Muscle of leg (tissue), 11 donors: ENCODE results near the gene ZNF48. TPM values are rescaled to one million over a fixed set of nuclear protein-coding genes. Genes with fewer than 3 reads are reported as not detected.

Source experiments
- DNase-seq: peaks from one replicate; pipeline ENCODE4 v3.0.0; 2013
- H3K27ac ChIP-seq: one replicate; pipeline ENCODE4 v1.5.1; 2013; ENCODE audit warnings: mild to moderate bottlenecking, low read length, control low read depth
- H3K27me3 ChIP-seq: one replicate; pipeline ENCODE4 v1.6.1; 2013; ENCODE audit warnings: low read length; ENCODE audit not compliant: control insufficient read depth, insufficient read depth
- H3K36me3 ChIP-seq: one replicate; pipeline ENCODE4 v1.6.1; 2013; ENCODE audit warnings: low read length; ENCODE audit not compliant: control insufficient read depth, insufficient read depth
- H3K4me1 ChIP-seq: one replicate; pipeline ENCODE4 v1.6.1; 2013; ENCODE audit warnings: low read length; ENCODE audit not compliant: control insufficient read depth, insufficient read depth
- H3K4me3 ChIP-seq: one replicate; pipeline ENCODE4 v1.5.1; 2013; ENCODE audit warnings: low read length, control low read depth
- H3K9me3 ChIP-seq: replicated peaks from 2 replicates; pipeline ENCODE4 v1.6.1; 2013; ENCODE audit warnings: low read depth, low read length; ENCODE audit not compliant: control insufficient read depth
- WGBS: methylation state at CpG from one replicate; pipeline ENCODE4 v1.1.5; 2013; ENCODE audit warnings: missing lambda C conversion rate; ENCODE audit not compliant: insufficient coverage; 5-methylcytosine and 5-hydroxymethylcytosine counted together
- polyA plus RNA-seq, 8 donors: library from polyadenylated mRNA; unstranded; fragments of 120-200 nt; gene quantifications; one replicate each; pipeline versions ENCODE4 v1.2.1 to v1.2.3, GENCODE V29; 2013; ENCODE audit warnings: inconsistent platforms in 1 of 8, low replicate concordance in 1 of 8; ENCODE audit not compliant: insufficient read length in 8 of 8, insufficient read depth in 1 of 8
- total RNA-seq: library from RNA; stranded (reverse); fragments of 120-200 nt; gene quantifications from one replicate; pipeline ENCODE4 v1.2.4, GENCODE V29; 2013

ZNF48 gene
- total and polyA plus RNA-seq, 9 donors = 5.0 to 8.3 (median 6.6) TPM

- Histone ChIP-seq H3K9me3 (no peaks in the 10 kb centered on the region), H3K36me3 (peaks cover 63% of the 10 kb centered on the region), H3K27ac (no peak overlapping the region), H3K27me3 (no peaks in the 10 kb centered on the region), H3K4me1 (peaks cover 47% of the 10 kb centered on the region), H3K4me3 (no peak overlapping the region)
- WGBS = 69% methylated on average over 8 of the region's 14 CpGs
- DNase-seq = no peak
These were observed 42.5 kb upstream of the ZNF48 start for GRCh38 chr16:30352488-30353401.

GRCh38 chr16:30353438-30354129 is 41.6 kb upstream of the ZNF48 start:
- DNase-seq = no peak
- Histone ChIP-seq H3K4me3 (peak overlapping the region; percentile 71), H3K27me3 (no peaks in the 10 kb centered on the region), H3K9me3 (no peaks in the 10 kb centered on the region), H3K36me3 (peaks cover 67% of the 10 kb centered on the region), H3K27ac (peak overlapping the region; percentile 96), H3K4me1 (peaks cover 47% of the 10 kb centered on the region)
- WGBS = 93% methylated on average over 19 of the region's 23 CpGs

- no peaks in the 10 kb centered on the region for H3K27me3 ChIP-seq
- H3K4me1 ChIP-seq = peaks cover 47% of the 10 kb centered on the region
- peaks cover 76% of the 10 kb centered on the region for H3K36me3 ChIP-seq
- peak; percentile 45 for DNase-seq
- peak overlapping the region; percentile 96 for H3K27ac ChIP-seq
- H3K4me3 ChIP-seq = peak overlapping the region; percentile 71
- under 1% methylated on average over 32 of the region's 36 CpGs for WGBS
- no peaks in the 10 kb centered on the region for H3K9me3 ChIP-seq
These were observed 40.6 kb upstream of the ZNF48 start for GRCh38 chr16:30354423-30355143.

- DNase-seq = peak; percentile 100
- peaks cover 76% of the 10 kb centered on the region for H3K36me3 ChIP-seq
- peak within 1 kb of the TSS; percentile 96 for H3K27ac ChIP-seq
- peaks cover 47% of the 10 kb centered on the region for H3K4me1 ChIP-seq
- no peaks in the 10 kb centered on the region for H3K27me3 ChIP-seq
- WGBS = 0% methylated on average over 33 of the region's 45 CpGs
- no peaks in the 10 kb centered on the region for H3K9me3 ChIP-seq
- peak within 1 kb of the TSS; percentile 71 for H3K4me3 ChIP-seq
These were observed 39.9 kb upstream of the ZNF48 start, which contains the start of gene CD2BP2 for GRCh38 chr16:30355144-30355953. Gene CD2BP2, minus strand, starts transcription at chr16:30355308. Its CDS starts 627 bp downstream, at chr16:30354681.

GRCh38 chr16:30355954-30356308 is 39.3 kb upstream of the ZNF48 start:
- Histone ChIP-seq H3K4me3 (peak overlapping the region; percentile 71), H3K27me3 (no peaks in the 10 kb centered on the region), H3K36me3 (peaks cover 76% of the 10 kb centered on the region), H3K9me3 (no peaks in the 10 kb centered on the region), H3K27ac (peak overlapping the region; percentile 96), H3K4me1 (peaks cover 47% of the 10 kb centered on the region)
- no peak for DNase-seq
- 33% methylated on average over 4 of the region's 7 CpGs for WGBS

- Histone ChIP-seq H3K27ac (peak overlapping the region; percentile 96), H3K9me3 (no peaks in the 10 kb centered on the region), H3K4me1 (peaks cover 46% of the 10 kb centered on the region), H3K4me3 (no peak overlapping the region), H3K27me3 (no peaks in the 10 kb centered on the region), H3K36me3 (peaks cover 71% of the 10 kb centered on the region)
- DNase-seq = no peak
- 86% methylated on average over 7 of the region's 12 CpGs for WGBS
These were observed 38.7 kb upstream of the ZNF48 start for GRCh38 chr16:30356401-30357084.

GRCh38 chr16:30357085-30357714 is 38.0 kb upstream of the ZNF48 start:
- DNase-seq = no peak
- H3K4me3 ChIP-seq = no peak overlapping the region
- no peaks in the 10 kb centered on the region for H3K9me3 ChIP-seq
- peaks cover 39% of the 10 kb centered on the region for H3K4me1 ChIP-seq
- no peaks in the 10 kb centered on the region for H3K27me3 ChIP-seq
- H3K36me3 ChIP-seq = peaks cover 68% of the 10 kb centered on the region
- no peak overlapping the region for H3K27ac ChIP-seq
- 95% methylated on average over 3 of the region's 5 CpGs for WGBS

- Histone ChIP-seq H3K9me3 (no peaks in the 10 kb centered on the region), H3K4me1 (peaks cover 32% of the 10 kb centered on the region), H3K4me3 (no peak overlapping the region), H3K27ac (no peak overlapping the region), H3K36me3 (peaks cover 67% of the 10 kb centered on the region), H3K27me3 (no peaks in the 10 kb centered on the region)
- DNase-seq = no peak
- 84% methylated on average over 33 of the region's 37 CpGs for WGBS
These were observed 37.3 kb upstream of the ZNF48 start for GRCh38 chr16:30357715-30358576.
